GM12864 (cell line): ENCODE data around the gene NCAM1.

Source experiments
- DNase-seq: peaks from one replicate; pipeline ENCODE4 v3.0.0-alpha.2; 2011; ENCODE audit warnings: low read depth
- H3K4me3 ChIP-seq: 2 replicates; pipeline ENCODE4 v1.5.1; 2011; ENCODE audit warnings: mild to moderate bottlenecking, low read depth, low read length, control low read depth
- TF ChIP-seq, protein P1 (sequence below): IDR thresholded peaks from 2 replicates; pipeline ENCODE4 v1.5.1; 2011; ENCODE audit warnings: low read depth, mild to moderate bottlenecking, moderate library complexity, low read length, control low read depth, inconsistent platforms; ENCODE audit errors: missing control alignments

The NCAM1 gene

DNA sequence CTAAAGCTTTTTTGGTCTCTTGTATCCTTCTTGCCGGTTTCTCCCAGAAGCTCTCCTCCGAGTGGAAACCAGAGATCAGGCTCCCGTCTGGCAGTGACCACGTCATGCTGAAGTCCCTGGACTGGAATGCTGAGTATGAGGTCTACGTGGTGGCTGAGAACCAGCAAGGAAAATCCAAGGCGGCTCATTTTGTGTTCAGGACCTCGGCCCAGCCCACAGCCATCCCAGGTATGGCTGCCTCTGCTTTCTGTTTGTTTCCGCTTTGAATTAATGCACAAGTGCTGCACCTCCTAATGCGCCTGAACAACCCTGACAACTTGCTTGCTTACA lies 298.8 kb downstream of the NCAM1 start:
- DNase-seq, result no peak
- no peak overlapping the region for H3K4me3 ChIP-seq
- TF ChIP-seq, protein P1, sequence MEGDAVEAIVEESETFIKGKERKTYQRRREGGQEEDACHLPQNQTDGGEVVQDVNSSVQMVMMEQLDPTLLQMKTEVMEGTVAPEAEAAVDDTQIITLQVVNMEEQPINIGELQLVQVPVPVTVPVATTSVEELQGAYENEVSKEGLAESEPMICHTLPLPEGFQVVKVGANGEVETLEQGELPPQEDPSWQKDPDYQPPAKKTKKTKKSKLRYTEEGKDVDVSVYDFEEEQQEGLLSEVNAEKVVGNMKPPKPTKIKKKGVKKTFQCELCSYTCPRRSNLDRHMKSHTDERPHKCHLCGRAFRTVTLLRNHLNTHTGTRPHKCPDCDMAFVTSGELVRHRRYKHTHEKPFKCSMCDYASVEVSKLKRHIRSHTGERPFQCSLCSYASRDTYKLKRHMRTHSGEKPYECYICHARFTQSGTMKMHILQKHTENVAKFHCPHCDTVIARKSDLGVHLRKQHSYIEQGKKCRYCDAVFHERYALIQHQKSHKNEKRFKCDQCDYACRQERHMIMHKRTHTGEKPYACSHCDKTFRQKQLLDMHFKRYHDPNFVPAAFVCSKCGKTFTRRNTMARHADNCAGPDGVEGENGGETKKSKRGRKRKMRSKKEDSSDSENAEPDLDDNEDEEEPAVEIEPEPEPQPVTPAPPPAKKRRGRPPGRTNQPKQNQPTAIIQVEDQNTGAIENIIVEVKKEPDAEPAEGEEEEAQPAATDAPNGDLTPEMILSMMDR, result no peak

DNA sequence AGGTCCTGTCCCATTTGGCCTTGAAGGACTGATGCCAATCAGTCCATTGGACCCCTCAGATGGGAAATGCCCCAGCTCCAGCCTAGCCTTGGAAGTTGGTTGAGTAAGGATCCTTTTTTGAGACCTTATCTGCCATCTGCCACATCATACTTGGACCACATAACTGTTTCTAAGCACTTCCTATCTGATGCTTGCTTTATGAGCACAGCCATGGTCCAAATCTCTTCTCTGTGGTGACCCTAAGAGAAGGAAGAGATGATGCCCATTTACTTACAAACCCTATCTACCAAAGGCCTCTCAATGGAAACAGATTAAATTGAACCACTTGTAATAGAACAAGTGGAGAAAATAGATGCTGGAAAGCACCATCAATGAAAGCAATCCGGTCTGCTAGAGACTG lies 299.3 kb downstream of the NCAM1 start:
- H3K4me3 ChIP-seq, result no peak overlapping the region
- no peak for DNase-seq
- TF ChIP-seq, protein P1, result no peak

DNA sequence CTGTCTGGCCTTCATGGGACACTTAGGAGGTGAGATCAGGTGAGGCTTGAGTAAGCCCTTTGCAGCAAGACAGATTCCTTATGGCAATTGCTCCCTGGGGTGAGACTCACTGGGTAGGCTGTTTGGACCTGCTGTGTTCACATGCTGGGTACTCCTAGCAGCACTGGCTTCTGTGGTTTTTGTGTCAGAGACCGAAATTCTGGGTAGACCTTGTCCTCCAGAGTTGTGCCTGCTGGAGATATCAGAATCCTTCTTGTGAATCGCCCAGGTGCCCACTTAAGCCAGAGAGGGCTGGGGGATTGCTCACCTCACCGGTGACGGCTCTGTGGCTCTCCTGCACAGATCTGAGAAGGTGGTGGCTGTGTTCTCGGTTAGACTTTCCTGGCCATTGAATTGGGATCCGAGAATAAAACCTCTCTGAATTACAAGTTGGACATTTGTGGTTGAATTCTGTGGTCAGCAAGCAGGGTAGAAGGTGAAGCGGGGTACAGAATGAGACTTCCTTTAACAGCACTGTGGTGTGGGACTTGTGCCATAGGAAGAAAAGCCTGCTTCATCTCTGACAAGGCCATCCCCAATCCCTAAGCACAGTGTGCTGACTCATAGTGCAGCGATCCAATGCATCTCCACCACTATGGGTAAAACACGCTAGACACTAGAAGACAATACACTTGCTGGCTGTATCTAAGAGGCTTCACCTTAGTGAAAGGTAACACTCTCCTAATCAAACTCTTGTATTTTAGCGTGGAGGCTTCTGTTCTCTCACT lies 300.7 kb downstream of the NCAM1 start:
- no peak for DNase-seq
- no peak overlapping the region for H3K4me3 ChIP-seq
- TF ChIP-seq, protein P1, result no peak

DNA sequence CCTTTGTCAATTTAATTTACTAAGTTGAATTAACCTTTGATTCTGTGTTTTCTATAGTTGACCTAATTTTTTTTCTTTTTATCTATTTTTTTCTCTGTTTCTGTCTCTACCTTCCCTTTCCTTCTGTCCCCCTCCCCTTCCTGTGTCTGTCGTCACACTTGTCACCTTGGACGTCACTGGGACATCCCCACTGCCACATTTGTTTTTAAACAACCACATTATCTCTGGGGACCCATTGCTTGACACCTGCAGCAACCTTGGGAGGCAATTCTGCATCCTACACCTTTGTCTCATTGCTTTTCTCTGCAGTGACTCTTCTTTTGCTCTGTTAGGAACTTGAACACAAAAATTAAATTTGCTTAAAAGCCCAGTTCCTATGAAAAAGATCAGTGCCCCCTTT lies 301.4 kb downstream of the NCAM1 start:
- TF ChIP-seq, protein P1, result no peak
- H3K4me3 ChIP-seq, result no peak overlapping the region
- no peak for DNase-seq

- TF ChIP-seq, protein P1, result no peak
- no peak overlapping the region for H3K4me3 ChIP-seq
- DNase-seq, result no peak
These were observed 302.4 kb downstream of the NCAM1 start for GRCh38 chr11:113263458-113264259.

DNA sequence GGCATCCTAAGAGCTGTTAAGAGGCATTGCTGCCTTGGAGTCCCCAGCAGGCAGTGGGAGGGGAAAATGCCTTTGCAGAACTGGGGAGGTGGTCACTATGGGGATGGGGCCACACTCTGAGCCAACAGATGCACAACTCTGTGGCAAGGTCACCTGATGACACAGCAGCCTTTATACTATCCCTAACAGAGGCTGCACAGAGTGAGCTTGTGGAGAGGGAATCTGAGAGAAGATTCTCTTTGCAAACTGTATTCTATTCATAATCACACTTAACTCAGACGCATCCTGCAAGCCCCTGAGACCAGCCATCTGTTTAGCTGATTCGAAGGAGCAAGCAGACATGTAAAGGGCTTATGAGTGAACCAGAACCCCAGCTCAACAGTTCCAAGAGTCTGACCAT lies 304.1 kb downstream of the NCAM1 start:
- TF ChIP-seq, protein P1, result no peak
- DNase-seq, result no peak
- no peak overlapping the region for H3K4me3 ChIP-seq
